Amniotic epithelial cell (primary cell): Measurements from ENCODE around the gene DIPK2A.

Source experiments
- DNase-seq: peaks from one replicate; pipeline ENCODE4 v3.0.0-alpha.2; 2010; ENCODE audit warnings: low read depth

Gene DIPK2A

GRCh38 chr3:143971359-143972154 lies at the start of gene DIPK2A:
Gene DIPK2A (plus strand): TSS chr3:143971823. CDS start chr3:143972333, 510 bp downstream.
- peak; percentile 94 for DNase-seq

- DNase-seq = no peak
These were observed 46.9 kb upstream of the DIPK2A start for GRCh38 chr3:143924522-143925285.

- DNase-seq = no peak
These were observed 43.6 kb upstream of the DIPK2A start for GRCh38 chr3:143928056-143928455.

GRCh38 chr3:143928541-143929255 lies 42.9 kb upstream of the DIPK2A start:
- DNase-seq = peak; percentile 72

- no peak for DNase-seq
These were observed 36.8 kb upstream of the DIPK2A start for GRCh38 chr3:143934791-143935190.

- peak; percentile 37 for DNase-seq
These were observed 35.9 kb upstream of the DIPK2A start for GRCh38 chr3:143935678-143936077.

- no peak for DNase-seq
These were observed 20.8 kb upstream of the DIPK2A start for GRCh38 chr3:143950810-143951209.

- DNase-seq = peak; percentile 39
These were observed 20.2 kb upstream of the DIPK2A start for GRCh38 chr3:143951351-143951971.

GRCh38 chr3:143952569-143953072 lies 19.0 kb upstream of the DIPK2A start:
- DNase-seq = no peak

GRCh38 chr3:143955113-143955512 lies 16.5 kb upstream of the DIPK2A start:
- no peak for DNase-seq

GRCh38 chr3:143956838-143957237 lies 14.8 kb upstream of the DIPK2A start:
- no peak for DNase-seq

- no peak for DNase-seq
These were observed 14.2 kb upstream of the DIPK2A start for GRCh38 chr3:143957453-143957852.

GRCh38 chr3:143958966-143959365 lies 12.7 kb upstream of the DIPK2A start:
- no peak for DNase-seq

GRCh38 chr3:143961342-143961741 lies 10.3 kb upstream of the DIPK2A start:
- DNase-seq = no peak

GRCh38 chr3:143963946-143964345 lies 7.7 kb upstream of the DIPK2A start:
- peak; percentile 32 for DNase-seq

- DNase-seq = peak; percentile 22
These were observed 757 bp upstream of the DIPK2A start for GRCh38 chr3:143970773-143971358.

GRCh38 chr3:143972155-143972504 lies 507 bp downstream of the DIPK2A start:
- DNase-seq = no peak

GRCh38 chr3:143972505-143973258 lies 1.1 kb downstream of the DIPK2A start:
- DNase-seq = peak; percentile 79

- peak; percentile 85 for DNase-seq
These were observed 1.8 kb downstream of the DIPK2A start for GRCh38 chr3:143973259-143974021.
